ENCODE data around the gene B3GALT5. TPM values are rescaled to one million over a fixed set of nuclear protein-coding genes. Genes with fewer than 3 reads are reported as not detected.

Gene B3GALT5
- total and polyA plus RNA-seq, 7 donors, result 0.36 to 33.7 (median 1.4) TPM

- Histone ChIP-seq H3K9me3 (no peaks in the 10 kb centered on the region), H3K36me3 (no peaks in the 10 kb centered on the region), H3K27ac (no peak overlapping the region), H3K4me1 (peaks cover 0 to 8% (median 0%) of the 10 kb centered on the region in 4 donors), H3K27me3 (no peaks in the 10 kb centered on the region), H3K4me3 (no peak overlapping the region)
- TF ChIP-seq, protein P1, sequence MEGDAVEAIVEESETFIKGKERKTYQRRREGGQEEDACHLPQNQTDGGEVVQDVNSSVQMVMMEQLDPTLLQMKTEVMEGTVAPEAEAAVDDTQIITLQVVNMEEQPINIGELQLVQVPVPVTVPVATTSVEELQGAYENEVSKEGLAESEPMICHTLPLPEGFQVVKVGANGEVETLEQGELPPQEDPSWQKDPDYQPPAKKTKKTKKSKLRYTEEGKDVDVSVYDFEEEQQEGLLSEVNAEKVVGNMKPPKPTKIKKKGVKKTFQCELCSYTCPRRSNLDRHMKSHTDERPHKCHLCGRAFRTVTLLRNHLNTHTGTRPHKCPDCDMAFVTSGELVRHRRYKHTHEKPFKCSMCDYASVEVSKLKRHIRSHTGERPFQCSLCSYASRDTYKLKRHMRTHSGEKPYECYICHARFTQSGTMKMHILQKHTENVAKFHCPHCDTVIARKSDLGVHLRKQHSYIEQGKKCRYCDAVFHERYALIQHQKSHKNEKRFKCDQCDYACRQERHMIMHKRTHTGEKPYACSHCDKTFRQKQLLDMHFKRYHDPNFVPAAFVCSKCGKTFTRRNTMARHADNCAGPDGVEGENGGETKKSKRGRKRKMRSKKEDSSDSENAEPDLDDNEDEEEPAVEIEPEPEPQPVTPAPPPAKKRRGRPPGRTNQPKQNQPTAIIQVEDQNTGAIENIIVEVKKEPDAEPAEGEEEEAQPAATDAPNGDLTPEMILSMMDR (IDR thresholded peaks at IDR 0.05), result no peak
- TF ChIP-seq EP300 (IDR thresholded peaks at IDR 0.05) (no peak), POLR2A (IDR thresholded peaks at IDR 0.05) (no peak), POLR2AphosphoS5 (IDR thresholded peaks at IDR 0.05) (no peak)
- WGBS, 2 donors, result 88 to 89% methylated on average over 4 of the region's 4 CpGs
- DNase-seq, result no peak
- intact Hi-C loops (cut with DNase I), result no loop called here
Observed at GRCh38 chr21:39602793-39603192, 9.9 kb upstream of the B3GALT5 start.

GRCh38 chr21:39604951-39605350, 7.8 kb upstream of the B3GALT5 start:
- TF ChIP-seq, protein P1 (IDR thresholded peaks at IDR 0.05), result no peak
- no peak for TF ChIP-seq POLR2A (IDR thresholded peaks at IDR 0.05)
- intact Hi-C loops (cut with DNase I), result no loop called here
- Histone ChIP-seq H3K4me1 (peaks cover 0 to 8% (median 0%) of the 10 kb centered on the region in 4 donors), H3K4me3 (no peak overlapping the region), H3K27me3 (no peaks in the 10 kb centered on the region), H3K9me3 (no peaks in the 10 kb centered on the region), H3K27ac (no peak overlapping the region), H3K36me3 (no peaks in the 10 kb centered on the region)
- WGBS, 2 donors, result 91 to 95% methylated on average over 8 of the region's 8 CpGs
- no peak for DNase-seq

GRCh38 chr21:39610703-39611102, 2.0 kb upstream of the B3GALT5 start:
- no peak overlapping the region for H3K27ac ChIP-seq
- WGBS, 2 donors, result 83 to 88% methylated on average over 3 of the region's 3 CpGs
- DNase-seq, result no peak
- no peaks in the 10 kb centered on the region for H3K36me3 ChIP-seq
- H3K9me3 ChIP-seq, result no peaks in the 10 kb centered on the region
- H3K27me3 ChIP-seq, result peaks cover 0 to 21% (median 16%) of the 10 kb centered on the region in 3 donors
- H3K4me3 ChIP-seq, result no peak overlapping the region
- intact Hi-C loops (cut with DNase I), result loop anchor here (10.0 kb wide), 1 partner anchor 94 kb away; no protein-coding TSS in a partner anchor
- H3K4me1 ChIP-seq, result peaks cover 0 to 21% (median 9%) of the 10 kb centered on the region in 4 donors
- TF ChIP-seq EP300 (IDR thresholded peaks at IDR 0.05) (no peak), POLR2AphosphoS5 (IDR thresholded peaks at IDR 0.05) (no peak), POLR2A (IDR thresholded peaks at IDR 0.05) (no peak)
- TF ChIP-seq, protein P1 (IDR thresholded peaks at IDR 0.05), result no peak

DNA sequence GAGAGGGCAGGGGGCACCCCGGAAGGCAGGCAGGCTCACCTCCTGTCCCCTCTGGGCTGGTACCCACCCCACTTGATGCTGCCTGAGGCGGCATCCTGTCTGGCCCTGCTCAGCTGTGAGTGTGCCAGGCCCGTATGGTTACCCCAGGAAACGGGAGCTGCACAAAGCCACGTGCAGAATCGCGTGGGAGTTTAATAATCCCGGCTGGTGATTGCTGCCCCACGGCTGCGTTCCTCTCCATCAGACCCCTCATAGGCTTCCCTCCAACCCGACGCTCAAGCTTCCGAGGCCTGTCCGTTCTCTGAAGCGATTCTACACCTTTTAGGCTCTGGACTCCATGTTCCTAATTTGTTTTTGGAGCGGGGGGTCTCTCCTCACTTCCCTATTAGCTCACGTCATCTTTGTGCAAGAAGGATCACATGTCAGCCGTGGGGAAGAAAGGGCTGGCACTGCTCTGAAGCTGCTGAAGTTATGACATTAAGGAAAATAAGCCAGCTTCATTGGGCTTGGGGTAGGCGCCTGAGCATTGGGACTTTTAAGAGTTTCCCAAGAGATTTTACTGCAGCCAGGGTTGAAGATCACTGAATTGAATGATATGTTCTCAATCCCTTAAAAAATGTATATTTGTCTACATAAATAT, 1.1 kb upstream of the B3GALT5 start:
- Histone ChIP-seq H3K9me3 (no peaks in the 10 kb centered on the region), H3K27me3 (peaks cover 0 to 21% (median 16%) of the 10 kb centered on the region in 3 donors), H3K27ac (no peak overlapping the region), H3K4me1 (peaks cover 0 to 21% (median 9%) of the 10 kb centered on the region in 4 donors), H3K36me3 (no peaks in the 10 kb centered on the region), H3K4me3 (peak overlapping the region in 2 of 4 donors; percentile 38 to 57)
- WGBS, 2 donors, result 52 to 80% methylated on average over 19 of the region's 19 CpGs
- TF ChIP-seq, protein P1 (IDR thresholded peaks at IDR 0.05), result no peak
- TF ChIP-seq POLR2A (IDR thresholded peaks at IDR 0.05) (no peak), POLR2AphosphoS5 (IDR thresholded peaks at IDR 0.05) (no peak), EP300 (IDR thresholded peaks at IDR 0.05) (no peak)
- intact Hi-C loops (cut with DNase I), result loop anchor here (10.0 kb wide), 1 partner anchor 93 kb away; no protein-coding TSS in a partner anchor
- no peak for DNase-seq
